Nucleus accumbens (tissue), 56 donors: Measurements from ENCODE around the gene SPAG5.

Experiments used
- DNase-seq, 56 donors: peaks; one replicate each; lab custom pipeline; 2025; lab: John Stamatoyannopoulos, UW

The SPAG5 gene, protein sequence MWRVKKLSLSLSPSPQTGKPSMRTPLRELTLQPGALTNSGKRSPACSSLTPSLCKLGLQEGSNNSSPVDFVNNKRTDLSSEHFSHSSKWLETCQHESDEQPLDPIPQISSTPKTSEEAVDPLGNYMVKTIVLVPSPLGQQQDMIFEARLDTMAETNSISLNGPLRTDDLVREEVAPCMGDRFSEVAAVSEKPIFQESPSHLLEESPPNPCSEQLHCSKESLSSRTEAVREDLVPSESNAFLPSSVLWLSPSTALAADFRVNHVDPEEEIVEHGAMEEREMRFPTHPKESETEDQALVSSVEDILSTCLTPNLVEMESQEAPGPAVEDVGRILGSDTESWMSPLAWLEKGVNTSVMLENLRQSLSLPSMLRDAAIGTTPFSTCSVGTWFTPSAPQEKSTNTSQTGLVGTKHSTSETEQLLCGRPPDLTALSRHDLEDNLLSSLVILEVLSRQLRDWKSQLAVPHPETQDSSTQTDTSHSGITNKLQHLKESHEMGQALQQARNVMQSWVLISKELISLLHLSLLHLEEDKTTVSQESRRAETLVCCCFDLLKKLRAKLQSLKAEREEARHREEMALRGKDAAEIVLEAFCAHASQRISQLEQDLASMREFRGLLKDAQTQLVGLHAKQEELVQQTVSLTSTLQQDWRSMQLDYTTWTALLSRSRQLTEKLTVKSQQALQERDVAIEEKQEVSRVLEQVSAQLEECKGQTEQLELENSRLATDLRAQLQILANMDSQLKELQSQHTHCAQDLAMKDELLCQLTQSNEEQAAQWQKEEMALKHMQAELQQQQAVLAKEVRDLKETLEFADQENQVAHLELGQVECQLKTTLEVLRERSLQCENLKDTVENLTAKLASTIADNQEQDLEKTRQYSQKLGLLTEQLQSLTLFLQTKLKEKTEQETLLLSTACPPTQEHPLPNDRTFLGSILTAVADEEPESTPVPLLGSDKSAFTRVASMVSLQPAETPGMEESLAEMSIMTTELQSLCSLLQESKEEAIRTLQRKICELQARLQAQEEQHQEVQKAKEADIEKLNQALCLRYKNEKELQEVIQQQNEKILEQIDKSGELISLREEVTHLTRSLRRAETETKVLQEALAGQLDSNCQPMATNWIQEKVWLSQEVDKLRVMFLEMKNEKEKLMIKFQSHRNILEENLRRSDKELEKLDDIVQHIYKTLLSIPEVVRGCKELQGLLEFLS

DNA sequence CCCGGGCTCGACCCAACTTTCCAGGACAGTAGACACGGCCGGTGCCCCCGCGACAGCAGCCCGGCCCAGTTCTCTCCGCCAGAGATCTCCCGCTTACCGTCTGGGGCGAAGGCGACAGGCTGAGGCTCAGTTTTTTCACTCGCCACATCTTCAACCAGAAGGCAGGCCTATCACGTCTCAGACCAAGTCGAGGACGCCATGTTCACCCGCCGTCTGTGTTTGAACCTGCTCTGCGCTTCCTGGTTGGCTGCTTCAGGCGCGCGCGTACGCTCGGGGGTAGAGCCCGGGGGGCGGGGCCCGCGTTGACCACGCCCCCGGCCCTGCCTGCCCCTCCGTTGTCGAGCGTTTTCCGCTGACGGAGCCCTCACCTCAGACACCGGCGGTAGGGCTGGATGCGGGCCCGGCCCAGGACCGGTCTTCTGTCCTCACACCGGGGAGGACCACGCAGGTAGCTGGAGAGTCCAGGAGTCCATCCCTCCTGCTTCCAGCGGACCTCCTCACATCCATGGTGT lies at the start of gene SPAG5:
Gene SPAG5, minus strand, starts transcription at position 227 of the 512 bp plus-strand sequence. Its CDS starts 79 bp downstream, at position 148.
- DNase-seq = peak; percentile 33 to 94 (median 81)

DNA sequence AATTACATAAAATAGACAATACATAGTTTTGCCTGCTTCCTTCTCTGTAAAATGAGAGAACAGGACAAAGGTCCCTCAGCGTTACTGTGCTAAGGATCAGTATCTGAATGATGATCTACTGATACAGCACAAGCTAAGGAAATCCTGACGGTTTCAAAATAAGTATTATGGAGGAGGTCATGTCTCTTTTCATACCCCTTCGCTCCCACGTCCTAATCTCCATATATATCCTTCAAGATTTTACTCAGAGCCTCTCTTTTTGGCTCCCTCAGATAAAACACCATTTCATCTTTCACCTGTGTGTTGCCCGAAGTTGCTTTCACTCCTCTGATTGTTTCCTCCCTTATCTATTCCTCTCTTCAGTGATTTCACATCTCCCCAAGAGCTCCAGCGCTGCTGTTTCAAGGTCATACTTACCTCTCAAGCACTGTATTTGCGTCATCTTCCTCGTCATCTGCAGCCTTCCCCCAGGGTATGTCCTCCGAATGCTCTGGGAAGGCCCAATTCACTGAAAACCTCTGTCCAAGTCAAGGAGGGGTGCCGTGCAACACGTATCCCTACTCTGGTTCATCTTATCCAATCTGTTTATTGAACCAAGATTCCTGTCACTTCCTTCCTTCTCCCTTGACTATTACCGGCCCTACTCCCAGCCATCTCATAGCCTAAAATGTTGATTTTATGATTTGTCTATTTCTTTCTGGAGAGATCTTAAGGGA lies 47.4 kb upstream of the SPAG5 start:
- peak in 3 of 56 donors; percentile 1 to 4 (median 4) for DNase-seq

DNA sequence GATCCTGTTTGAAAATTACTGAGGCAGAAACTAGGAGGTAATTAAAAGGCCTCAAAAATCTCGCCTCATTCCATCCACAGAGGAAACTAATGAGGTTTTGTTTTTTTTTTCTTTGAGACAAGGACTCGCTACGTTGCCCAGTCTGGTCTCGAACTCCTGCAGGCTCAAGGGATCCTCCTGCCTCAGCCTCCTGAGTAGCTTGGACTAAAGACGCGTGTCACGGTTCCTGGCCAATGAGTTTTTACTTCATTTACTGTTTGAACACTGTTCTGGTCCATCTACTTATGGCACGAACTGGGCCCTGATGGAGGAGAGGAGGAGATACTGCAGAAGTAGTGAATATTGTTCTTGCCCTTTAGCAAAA lies 46.7 kb upstream of the SPAG5 start:
- DNase-seq = no peak

DNA sequence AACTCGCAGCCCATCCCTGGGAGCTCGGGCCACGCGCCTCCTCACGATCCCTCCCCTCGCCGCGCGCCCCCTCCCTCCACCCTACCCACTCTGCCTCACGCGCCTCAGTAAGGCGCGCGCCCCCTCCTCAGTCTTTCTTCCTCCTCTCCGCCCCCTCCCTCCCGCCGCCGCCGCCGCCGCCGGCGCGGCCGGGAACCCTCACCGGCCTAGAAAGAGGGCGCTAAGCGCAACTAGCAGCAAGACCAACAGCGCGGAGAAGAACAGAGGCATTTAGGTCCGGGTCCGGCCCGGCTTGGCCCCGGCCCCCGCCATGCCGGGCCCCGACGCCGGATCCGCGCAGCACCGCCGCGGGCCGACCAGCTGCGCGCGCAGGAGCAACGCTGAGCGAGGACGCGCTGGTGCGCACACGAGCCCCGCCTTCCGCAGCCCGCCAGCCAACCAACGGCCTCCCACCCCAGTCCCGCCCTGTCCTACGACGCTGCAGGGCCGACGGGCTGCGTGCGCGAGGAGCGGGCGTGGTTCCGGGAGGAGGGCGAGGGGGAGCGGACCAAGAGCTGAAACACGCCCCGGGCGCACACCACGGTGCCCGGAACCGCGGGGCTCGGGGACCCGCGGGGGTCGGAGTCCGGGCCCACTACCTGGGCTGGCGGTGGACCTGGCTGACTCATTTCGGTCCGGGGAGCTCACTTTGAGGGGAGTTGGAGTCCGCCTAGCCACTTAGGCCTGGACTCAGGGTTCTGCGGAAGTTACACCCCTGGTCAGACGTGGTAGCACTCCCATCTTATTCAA lies 46.2 kb upstream of the SPAG5 start, which contains the start of gene BLTP2:
Gene BLTP2, minus strand, starts transcription at position 372 of the 789 bp plus-strand sequence. Its CDS starts 102 bp downstream, at position 270.
- peak; percentile 46 to 97 (median 91) for DNase-seq

DNA sequence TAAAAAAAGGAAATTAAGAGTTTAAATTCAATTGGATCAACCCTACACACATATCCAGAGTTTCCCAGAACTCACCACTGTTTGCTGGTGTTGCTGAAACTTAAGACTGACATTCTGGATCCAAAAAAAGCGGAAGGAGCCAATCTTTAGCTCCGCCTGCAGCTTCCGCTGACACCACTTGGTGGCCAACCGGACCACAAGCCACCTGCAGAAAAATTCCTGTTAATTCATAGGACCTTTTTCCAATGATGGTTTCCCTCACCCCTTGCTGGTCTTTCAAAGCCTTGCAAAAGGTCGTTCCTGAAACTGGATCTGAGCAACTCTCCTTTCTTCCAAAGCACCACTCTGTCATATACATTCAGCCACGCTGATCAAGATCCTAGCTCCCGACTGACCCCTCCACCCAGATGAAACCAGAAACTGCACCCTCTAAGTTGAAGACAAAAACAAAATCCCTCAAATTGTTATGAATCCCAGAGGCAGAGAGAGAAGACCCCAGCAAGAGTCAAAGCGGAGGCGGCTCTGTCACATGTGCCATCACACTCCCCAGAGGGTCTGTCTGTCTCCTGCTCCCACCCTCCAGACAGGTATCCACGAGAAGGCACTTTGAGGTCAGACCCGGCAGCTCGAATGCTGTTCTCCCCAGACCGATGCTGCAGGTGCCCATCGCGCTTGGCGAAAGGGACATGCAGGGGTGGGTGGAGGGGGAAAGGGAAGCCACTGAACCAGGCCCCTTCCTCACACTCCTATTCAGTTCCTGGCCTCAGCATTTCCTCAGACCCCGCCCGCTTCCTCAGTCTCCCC lies 45.4 kb upstream of the SPAG5 start:
- peak in 15 of 56 donors; percentile 1 to 54 (median 19) for DNase-seq

DNA sequence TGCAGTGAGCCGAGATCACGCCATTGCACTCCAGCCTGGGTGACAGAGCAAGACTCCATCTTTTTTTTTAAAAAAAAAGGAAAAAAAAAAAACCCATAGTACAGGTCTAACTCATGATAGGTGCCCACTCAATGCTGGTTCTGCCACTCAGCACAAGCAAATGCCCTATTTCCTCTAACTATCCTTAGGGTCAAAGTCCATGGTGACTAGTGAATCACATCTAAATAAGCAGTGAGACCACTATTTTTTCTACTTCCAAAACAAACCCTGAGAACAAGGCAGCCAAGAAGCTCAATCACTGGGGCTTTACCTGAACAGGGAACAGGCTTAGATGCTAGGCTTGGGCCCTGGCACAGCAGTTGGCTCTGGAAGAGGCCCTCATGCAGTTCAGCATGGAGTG lies 42.8 kb upstream of the SPAG5 start:
- no peak for DNase-seq

DNA sequence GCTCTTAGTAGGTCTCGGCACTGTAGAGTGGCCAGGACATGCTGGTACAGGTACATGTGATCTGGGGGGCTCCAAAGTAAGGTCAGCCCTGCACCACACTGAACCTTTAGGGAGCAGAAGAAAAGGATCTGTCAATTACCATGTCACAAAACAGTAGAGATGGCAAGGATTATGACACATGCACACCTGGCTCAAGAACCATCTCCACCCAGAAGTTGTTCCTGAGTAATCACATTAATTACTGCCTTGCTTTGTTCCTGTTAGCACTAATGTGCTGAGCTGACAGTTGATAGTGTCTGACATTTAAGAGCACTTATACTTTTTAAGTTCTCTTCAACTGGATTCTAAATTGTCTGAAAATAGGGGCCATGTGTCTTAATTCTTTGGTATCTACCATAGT lies 36.7 kb upstream of the SPAG5 start:
- no peak for DNase-seq

DNA sequence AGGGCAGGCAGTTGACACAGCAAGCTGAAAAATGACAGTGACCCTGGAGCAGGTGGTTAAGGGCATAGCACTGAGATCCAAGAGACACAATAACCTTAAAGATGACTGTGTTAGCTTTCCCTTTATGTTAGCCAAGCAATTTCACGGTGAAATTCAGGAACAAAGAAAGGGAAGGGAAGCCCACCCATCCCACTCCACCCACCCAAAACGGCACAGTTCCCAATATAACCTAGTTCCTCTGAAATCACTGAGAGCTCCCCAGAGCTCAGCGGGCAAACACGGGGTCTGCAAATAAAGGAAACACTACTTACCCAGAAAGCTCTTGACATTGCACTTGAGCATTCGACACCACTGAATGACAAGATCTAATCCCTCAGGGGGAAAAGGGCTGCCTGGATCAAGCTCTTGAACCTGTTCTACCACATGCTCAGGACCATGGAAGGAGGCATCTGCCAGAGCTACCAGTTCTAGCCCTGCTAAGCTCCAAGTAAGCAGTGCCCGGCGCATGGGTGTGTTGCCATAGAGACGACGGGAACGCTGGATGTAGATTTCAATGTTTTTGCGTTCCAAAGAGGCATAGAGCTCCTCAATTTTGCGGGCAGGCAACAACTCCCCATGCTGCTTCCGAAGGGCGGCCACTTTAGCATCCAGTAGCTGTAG lies 35.5 kb upstream of the SPAG5 start:
- DNase-seq = peak in 4 of 56 donors; percentile 1 to 40 (median 19)

DNA sequence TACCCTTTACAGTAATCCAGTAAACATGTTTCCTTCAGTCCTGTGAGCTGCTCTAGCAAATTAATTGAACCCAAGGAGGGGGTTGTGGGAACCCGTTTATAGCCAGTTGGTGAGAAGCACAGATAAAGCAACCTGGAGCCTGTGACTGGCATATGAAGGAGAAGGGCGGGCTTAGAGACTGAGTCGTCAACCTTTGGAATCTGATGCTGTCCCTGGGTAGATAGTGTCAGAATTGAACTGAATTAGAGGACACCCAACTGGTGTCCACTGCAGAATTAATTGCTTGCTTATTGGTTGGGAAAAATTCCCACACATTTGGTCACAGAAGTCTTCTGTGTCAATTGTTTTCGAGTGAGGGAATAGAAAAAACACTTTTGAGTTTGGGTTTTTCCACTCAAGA lies 28.0 kb upstream of the SPAG5 start:
- DNase-seq = no peak

DNA sequence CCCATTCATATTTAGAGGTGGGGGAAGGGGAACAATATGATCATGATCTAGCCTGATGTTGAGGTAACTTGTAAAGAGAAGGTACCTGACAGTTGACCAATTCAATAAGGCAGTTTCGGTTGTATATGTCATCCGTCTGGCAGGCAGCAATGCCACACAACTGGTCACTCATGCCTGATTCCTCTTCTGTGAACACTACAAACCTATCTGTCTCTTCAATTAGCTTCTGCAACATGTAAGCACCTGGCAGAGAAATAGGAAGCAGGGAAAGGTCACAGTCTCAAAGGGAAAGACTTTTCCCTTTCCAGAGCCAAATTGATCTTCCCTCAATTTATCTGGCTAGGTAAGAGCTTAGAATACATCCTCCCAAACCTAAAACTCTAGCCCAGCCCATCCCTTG lies 25.3 kb upstream of the SPAG5 start:
- DNase-seq = no peak

DNA sequence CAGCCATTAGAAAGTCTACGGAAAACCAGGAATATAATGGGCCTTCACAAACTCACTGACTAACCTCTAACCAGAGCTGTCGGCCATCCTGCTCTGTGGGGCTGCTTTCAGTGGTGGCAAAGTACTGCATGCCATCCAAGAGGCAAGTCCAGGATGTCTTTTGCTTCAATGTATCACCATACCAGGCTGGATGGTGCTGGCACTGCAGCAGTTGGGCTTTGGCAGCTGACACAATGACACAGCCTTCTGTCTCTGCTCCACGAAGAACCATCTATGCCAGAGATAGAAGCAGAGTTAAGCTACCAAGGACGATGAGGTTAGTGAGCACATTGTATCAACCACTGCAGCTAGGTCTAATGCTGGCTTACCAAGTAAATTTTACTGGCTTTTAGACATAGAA lies 24.9 kb upstream of the SPAG5 start:
- DNase-seq = no peak

DNA sequence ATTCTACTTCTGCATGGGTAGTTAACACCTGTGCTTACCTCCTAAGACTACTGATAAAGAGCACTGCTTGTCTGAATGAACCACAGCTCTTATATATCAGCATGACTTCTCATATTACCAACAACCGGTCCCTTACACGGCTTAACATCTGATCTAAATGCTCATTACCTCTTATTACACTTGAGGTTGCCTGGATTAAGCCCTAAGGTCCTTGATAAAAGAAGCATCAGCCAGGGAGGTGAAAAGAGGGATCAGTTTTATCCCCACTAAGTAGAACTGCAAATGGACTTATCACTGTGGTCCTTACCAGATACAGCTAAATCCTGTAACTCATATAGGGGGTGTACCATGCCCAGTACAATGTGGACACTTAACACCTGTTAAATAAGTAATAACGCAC lies 23.4 kb upstream of the SPAG5 start:
- no peak for DNase-seq

DNA sequence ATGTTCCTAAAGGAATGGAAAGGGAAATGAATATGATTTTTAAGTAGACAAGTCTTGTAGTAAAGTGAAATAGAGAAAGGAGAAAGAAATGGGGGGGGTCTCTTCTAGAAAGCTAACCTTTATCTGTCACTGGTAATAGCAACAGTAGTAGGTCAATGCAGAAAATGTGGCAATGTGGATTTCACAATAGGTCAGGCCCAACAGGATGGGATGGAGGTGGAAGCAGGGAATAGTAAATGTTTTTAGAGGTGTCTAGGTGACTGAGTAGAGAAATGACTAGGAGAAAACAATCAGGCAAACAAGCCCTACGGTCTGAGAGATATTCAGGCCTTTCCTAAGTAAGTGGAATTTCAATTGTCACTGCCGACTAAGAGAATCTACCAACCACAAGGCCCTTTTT lies 21.2 kb upstream of the SPAG5 start:
- DNase-seq = no peak

DNA sequence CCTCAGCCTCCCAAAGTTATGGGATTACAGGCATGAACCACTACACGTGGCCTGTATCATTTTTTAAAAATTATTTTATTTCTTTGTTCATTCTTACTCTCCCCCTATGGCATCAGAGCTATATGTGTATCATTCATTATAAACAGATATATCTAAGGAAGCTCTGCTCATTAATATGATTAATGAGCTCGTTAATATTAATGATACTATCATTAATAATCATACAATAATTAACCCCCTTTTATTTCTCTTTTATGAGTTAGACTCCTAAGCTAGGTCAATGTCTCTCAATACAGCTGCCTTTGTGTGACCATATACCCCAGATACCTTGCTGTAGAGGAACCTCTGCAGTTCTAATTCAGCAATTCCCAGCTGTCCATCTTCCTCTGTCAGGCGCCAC lies 19.6 kb upstream of the SPAG5 start:
- no peak for DNase-seq

DNA sequence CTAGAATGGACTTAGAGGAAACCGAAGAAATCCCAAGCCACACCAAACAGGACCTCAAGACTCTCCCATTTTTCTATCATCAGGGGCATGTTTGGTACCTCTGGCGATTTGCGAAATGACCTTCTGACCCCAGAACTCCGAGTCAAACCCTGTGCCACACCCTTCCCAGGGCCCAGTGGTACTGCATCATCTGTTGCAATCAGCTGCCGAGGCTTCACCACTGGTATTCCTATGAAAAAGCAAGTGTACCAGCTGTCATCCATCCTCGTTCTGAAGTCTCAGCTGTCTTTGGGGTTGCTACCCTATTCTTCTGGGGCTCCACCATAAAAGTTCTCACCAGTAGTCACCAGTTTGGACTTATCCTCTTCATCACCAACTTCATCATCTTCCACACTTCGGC lies 17.5 kb upstream of the SPAG5 start:
- no peak for DNase-seq

DNA sequence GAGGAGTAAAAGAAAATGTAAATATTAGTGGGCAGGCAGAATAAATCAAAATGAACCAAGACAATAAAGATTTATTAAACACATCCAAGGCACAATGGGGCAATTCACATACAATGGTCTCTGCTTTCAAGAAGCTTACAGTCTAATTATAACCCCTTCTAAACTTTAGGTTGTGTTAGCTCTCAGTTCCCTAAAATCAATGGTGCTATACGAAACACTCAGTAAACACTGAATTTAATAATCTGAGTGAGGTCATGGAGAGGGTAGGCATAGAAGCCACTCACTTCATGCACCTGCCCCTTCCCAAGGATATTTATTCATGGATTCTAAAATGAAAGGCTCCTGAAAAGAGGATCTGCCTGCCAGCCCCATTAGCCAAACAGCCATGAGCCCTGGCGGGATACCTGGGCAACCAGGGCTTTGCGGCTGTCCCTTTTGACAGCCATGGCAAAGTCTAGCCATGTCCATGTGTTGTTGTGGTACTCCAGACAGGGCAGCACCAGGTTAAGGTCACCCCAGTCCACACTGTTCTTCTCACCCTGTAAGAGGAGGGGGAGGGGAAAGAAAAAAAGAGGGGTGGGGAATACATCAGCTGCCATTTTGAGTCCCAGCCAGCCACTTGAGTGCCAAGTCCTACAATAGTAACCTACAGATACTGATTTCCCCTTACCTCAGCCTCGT lies 16.6 kb upstream of the SPAG5 start:
- no peak for DNase-seq

DNA sequence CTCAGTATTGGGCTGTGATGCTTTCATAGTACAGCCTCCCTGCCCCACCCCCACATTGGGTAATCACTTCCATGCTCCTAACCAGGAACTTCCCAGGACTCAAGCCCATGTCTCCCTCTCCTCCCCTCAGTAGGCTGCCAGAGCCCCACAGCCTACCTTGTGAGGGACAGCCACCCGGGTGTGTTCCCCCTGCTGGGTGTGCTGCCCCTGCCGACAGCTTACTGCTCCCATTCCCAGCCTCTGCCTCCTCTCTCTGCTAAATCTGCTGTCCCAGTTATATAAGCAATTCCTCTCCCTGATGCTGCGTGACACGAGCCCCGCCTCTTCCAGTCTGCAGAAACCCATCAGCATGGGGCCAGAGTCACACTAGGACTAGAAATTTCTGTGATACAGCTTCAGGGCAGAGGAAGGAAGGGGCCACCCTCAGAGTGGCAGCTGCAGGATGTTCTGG lies 15.1 kb upstream of the SPAG5 start, which contains the start of gene RSKR:
Gene RSKR, minus strand, starts transcription at position 255 of the 451 bp plus-strand sequence. Its CDS starts 24 bp downstream, at position 231.
- DNase-seq = peak in 42 of 56 donors; percentile 1 to 78 (median 42)
